ENCODE measurements around the gene DRG2. TPM values are rescaled to one million over a fixed set of nuclear protein-coding genes. Genes with fewer than 3 reads are reported as not detected.

The DRG2 gene
- 10 to 100 TPM; 54.5 to 57.0 TPM for total RNA-seq

- CTCF ChIA-PET: interaction anchor here (1.2 to 1.4 kb wide), 2 partner anchors 19 to 50 kb away, joined by 3 to 4 read pairs; no protein-coding TSS in a partner anchor
- H3K9me3 Mint-ChIP-seq (ENCODE audit: low read depth): no peaks in the 10 kb centered on the region
- ATAC-seq (peak; percentile 95), DNase-seq (peak; percentile 91)
- H3K27me3 Mint-ChIP-seq: no peaks in the 10 kb centered on the region
- peaks cover 25% of the 10 kb centered on the region for H3K4me1 Mint-ChIP-seq
- H3K36me3 Mint-ChIP-seq: peaks cover 2% of the 10 kb centered on the region
- peak within 1 kb of the TSS; percentile 99 for H3K4me3 Mint-ChIP-seq
- peak within 1 kb of the TSS; percentile 96 for H3K27ac Mint-ChIP-seq
Measured at GRCh38 chr17:18087610-18088491, at the start of gene DRG2. TSS of gene DRG2 (plus strand) at chr17:18087948. CDS start at chr17:18088024, 76 bp downstream.

- Mint-ChIP-seq H3K36me3 (peaks cover 2% of the 10 kb centered on the region), H3K27ac (peak overlapping the region; percentile 89), H3K4me3 (peak overlapping the region; percentile 90), H3K9me3 (ENCODE audit: low read depth) (no peaks in the 10 kb centered on the region), H3K27me3 (no peaks in the 10 kb centered on the region), H3K4me1 (peaks cover 62% of the 10 kb centered on the region)
- DNase-seq (no peak), ATAC-seq (peak; percentile 0)
- CTCF ChIA-PET: interaction anchor here (0.7 to 1.5 kb wide), 6 partner anchors 13 to 360 kb away, joined by 3 to 4 read pairs (median 4); no protein-coding TSS in a partner anchor
Measured at GRCh38 chr17:18038149-18038850, 49.4 kb upstream of the DRG2 start.

GRCh38 chr17:18038861-18039534 lies 48.8 kb upstream of the DRG2 start, which contains the start of the genes ATPAF2 and GID4:
TSS of gene ATPAF2 (minus strand) at chr17:18039168. CDS start at chr17:18039013, 155 bp downstream.
TSS of gene GID4 (plus strand) at chr17:18039408. CDS start at chr17:18039465, 57 bp downstream.
- CTCF ChIA-PET: interaction anchor here (0.7 to 1.3 kb wide), 4 partner anchors 14 to 360 kb away, joined by 3 to 4 read pairs (median 4); no protein-coding TSS in a partner anchor
- H3K27ac Mint-ChIP-seq: peak within 1 kb of the TSS; percentile 89

GRCh38 chr17:18039535-18040260 lies 48.0 kb upstream of the DRG2 start:
- CTCF ChIA-PET: no interaction called here
- Mint-ChIP-seq H3K27me3 (no peaks in the 10 kb centered on the region), H3K4me3 (peak overlapping the region; percentile 90), H3K9me3 (ENCODE audit: low read depth) (no peaks in the 10 kb centered on the region), H3K36me3 (peaks cover 2% of the 10 kb centered on the region), H3K4me1 (peaks cover 57% of the 10 kb centered on the region), H3K27ac (peak overlapping the region; percentile 89)
- ATAC-seq (peak; percentile 47), DNase-seq (peak; percentile 66)

More at GRCh38 chr17:18038861-18039534, 48.8 kb upstream of the DRG2 start, which contains the start of the genes ATPAF2 and GID4:
- DNase-seq (peak; percentile 100), ATAC-seq (peak; percentile 94)
- H3K4me3 Mint-ChIP-seq: peak within 1 kb of the TSS; percentile 90
- H3K36me3 Mint-ChIP-seq: peaks cover 2% of the 10 kb centered on the region
- H3K4me1 Mint-ChIP-seq: peaks cover 58% of the 10 kb centered on the region
- H3K9me3 Mint-ChIP-seq (ENCODE audit: low read depth): no peaks in the 10 kb centered on the region
- H3K27me3 Mint-ChIP-seq: no peaks in the 10 kb centered on the region

GRCh38 chr17:18040261-18040858 lies 47.4 kb upstream of the DRG2 start:
- DNase-seq (no peak), ATAC-seq (no peak)
- Mint-ChIP-seq H3K4me1 (peaks cover 56% of the 10 kb centered on the region), H3K9me3 (ENCODE audit: low read depth) (no peaks in the 10 kb centered on the region), H3K36me3 (peaks cover 2% of the 10 kb centered on the region), H3K27ac (peak overlapping the region; percentile 84), H3K27me3 (no peaks in the 10 kb centered on the region), H3K4me3 (peak overlapping the region; percentile 90)
- CTCF ChIA-PET: interaction anchor here (0.7 to 1.5 kb wide), 2 partner anchors 16 to 24 kb away, joined by 3 to 5 read pairs; no protein-coding TSS in a partner anchor

GRCh38 chr17:18041776-18042175 lies 46.0 kb upstream of the DRG2 start:
- no peak overlapping the region for H3K4me3 Mint-ChIP-seq

GRCh38 chr17:18042983-18043382 lies 44.8 kb upstream of the DRG2 start:
- Mint-ChIP-seq H3K27me3 (no peaks in the 10 kb centered on the region), H3K4me1 (peaks cover 39% of the 10 kb centered on the region), H3K36me3 (peaks cover 9% of the 10 kb centered on the region), H3K4me3 (no peak overlapping the region), H3K9me3 (ENCODE audit: low read depth) (no peaks in the 10 kb centered on the region), H3K27ac (no peak overlapping the region)
- ATAC-seq: no peak
- CTCF ChIA-PET: interaction anchor here (1.3 kb wide), 1 partner anchor 10 kb away, joined by 4 read pairs; no protein-coding TSS in a partner anchor
- no peak for DNase-seq

More at GRCh38 chr17:18041776-18042175, 46.0 kb upstream of the DRG2 start:
- CTCF ChIA-PET: interaction anchor here (1.5 kb wide), 1 partner anchor 17 kb away, joined by 5 read pairs; no protein-coding TSS in a partner anchor
- ATAC-seq (no peak), DNase-seq (no peak)
- Mint-ChIP-seq H3K9me3 (ENCODE audit: low read depth) (no peaks in the 10 kb centered on the region), H3K27ac (no peak overlapping the region), H3K27me3 (no peaks in the 10 kb centered on the region), H3K4me1 (peaks cover 50% of the 10 kb centered on the region), H3K36me3 (peaks cover 2% of the 10 kb centered on the region)

GRCh38 chr17:18043491-18043890 lies 44.3 kb upstream of the DRG2 start:
- CTCF ChIA-PET: interaction anchor here (1.3 kb wide), 1 partner anchor 10 kb away, joined by 4 read pairs; no protein-coding TSS in a partner anchor
- DNase-seq: no peak
- Mint-ChIP-seq H3K4me1 (peaks cover 36% of the 10 kb centered on the region), H3K27me3 (no peaks in the 10 kb centered on the region), H3K9me3 (ENCODE audit: low read depth) (no peaks in the 10 kb centered on the region), H3K27ac (no peak overlapping the region), H3K4me3 (no peak overlapping the region), H3K36me3 (peaks cover 9% of the 10 kb centered on the region)
- no peak for ATAC-seq

- Mint-ChIP-seq H3K36me3 (peaks cover 7% of the 10 kb centered on the region), H3K4me3 (no peak overlapping the region), H3K4me1 (peaks cover 31% of the 10 kb centered on the region), H3K9me3 (ENCODE audit: low read depth) (no peaks in the 10 kb centered on the region), H3K27ac (no peak overlapping the region), H3K27me3 (no peaks in the 10 kb centered on the region)
- CTCF ChIA-PET: interaction anchor here (1.2 kb wide), 1 partner anchor 15 kb away, joined by 3 read pairs; no protein-coding TSS in a partner anchor
- DNase-seq: no peak
- ATAC-seq: no peak
Measured at GRCh38 chr17:18044609-18045008, 43.1 kb upstream of the DRG2 start.

GRCh38 chr17:18045691-18046350 lies 41.9 kb upstream of the DRG2 start:
- peaks cover 22% of the 10 kb centered on the region for H3K4me1 Mint-ChIP-seq
- no peak for ATAC-seq
- CTCF ChIA-PET: interaction anchor here (0.7 to 1.2 kb wide), 3 partner anchors 13 to 58 kb away, joined by 3 read pairs; no protein-coding TSS in a partner anchor
- H3K9me3 Mint-ChIP-seq (ENCODE audit: low read depth): no peaks in the 10 kb centered on the region
- peaks cover 7% of the 10 kb centered on the region for H3K36me3 Mint-ChIP-seq
- no peak for DNase-seq
- no peak overlapping the region for H3K27ac Mint-ChIP-seq
- H3K27me3 Mint-ChIP-seq: no peaks in the 10 kb centered on the region
- no peak overlapping the region for H3K4me3 Mint-ChIP-seq

GRCh38 chr17:18055597-18055996 lies 32.2 kb upstream of the DRG2 start:
- ATAC-seq: no peak
- Mint-ChIP-seq H3K4me3 (no peak overlapping the region), H3K27me3 (no peaks in the 10 kb centered on the region), H3K36me3 (peaks cover 8% of the 10 kb centered on the region), H3K27ac (no peak overlapping the region), H3K4me1 (peaks cover 6% of the 10 kb centered on the region), H3K9me3 (ENCODE audit: low read depth) (no peaks in the 10 kb centered on the region)
- no peak for DNase-seq
- CTCF ChIA-PET: no interaction called here
